Retinal pigment epithelial cell (primary cell): ENCODE data around the gene IFT81.
A peak's percentile ranks its signal among the peaks of the same experiment; 100 is the strongest.
"Not testable (repeated sequence)": the region's sequence is repeated elsewhere in the genome, so short reads cannot be mapped to it uniquely, and the experiment has no call there.

Source experiments
- DNase-seq: peaks from one replicate; pipeline ENCODE4 v3.0.0-alpha.2; 2010; ENCODE audit warnings: low read depth
- H3K4me3 ChIP-seq: 2 replicates; pipeline ENCODE4 v1.5.1; 2011; ENCODE audit warnings: mild to moderate bottlenecking, low read length, control low read depth, moderate library complexity
- CTCF ChIP-seq: conservative IDR thresholded peaks from 2 replicates; pipeline ENCODE4 v1.5.1; 2011; ENCODE audit warnings: low read depth, low read length, control low read depth, inconsistent platforms

Gene IFT81

GRCh38 chr12:110217996-110218674 lies 94.0 kb downstream of the IFT81 start:
- DNase-seq, result no peak
- no peak overlapping the region for H3K4me3 ChIP-seq
- TF ChIP-seq CTCF, result no peak

- no peak overlapping the region for H3K4me3 ChIP-seq
- no peak for TF ChIP-seq CTCF
These were observed 97.9 kb downstream of the IFT81 start for GRCh38 chr12:110222027-110222426.

GRCh38 chr12:110222433-110222832 lies 98.3 kb downstream of the IFT81 start:
- no peak overlapping the region for H3K4me3 ChIP-seq
- DNase-seq, result no peak
- no peak for TF ChIP-seq CTCF

More at GRCh38 chr12:110222027-110222426, 97.9 kb downstream of the IFT81 start:
- no peak for DNase-seq

- TF ChIP-seq CTCF, result no peak
- no peak for DNase-seq
- H3K4me3 ChIP-seq, result no peak overlapping the region
These were observed 99.7 kb downstream of the IFT81 start for GRCh38 chr12:110223777-110224378.

GRCh38 chr12:110224379-110225304 lies 100.5 kb downstream of the IFT81 start:
- TF ChIP-seq CTCF, result peak; percentile 70
- H3K4me3 ChIP-seq, result no peak overlapping the region
- peak; percentile 34 for DNase-seq

GRCh38 chr12:110227138-110227537 lies 103.0 kb downstream of the IFT81 start:
- DNase-seq, result peak; percentile 30
- H3K4me3 ChIP-seq, result no peak overlapping the region
- no peak for TF ChIP-seq CTCF

GRCh38 chr12:110228348-110228747 lies 104.2 kb downstream of the IFT81 start:
- not testable (repeated sequence) for DNase-seq, H3K4me3 ChIP-seq
